Hepatocyte (in vitro differentiated cells): ENCODE results near the gene SLC25A10. TPM values are rescaled to one million over a fixed set of nuclear protein-coding genes. Genes with fewer than 3 reads are reported as not detected.

Experiments used
- DNase-seq: peaks from one replicate; pipeline ENCODE4 v3.0.0-alpha.2; 2016; ENCODE audit warnings: low spot score
- H2AFZ ChIP-seq: fragments of 200-600 bp; sonication (generic); 2 replicates; pipeline ENCODE4 v1.6.0; 2016; ENCODE audit warnings: antibody characterized with exemption, mild to moderate bottlenecking
- H3K27ac ChIP-seq: fragments of 200-600 bp; sonication (generic); 2 replicates; pipeline ENCODE4 v1.5.1; 2016; ENCODE audit warnings: mild to moderate bottlenecking
- H3K27me3 ChIP-seq: fragments of 200-600 bp; sonication (generic); 2 replicates; pipeline ENCODE4 v1.6.1; 2016
- H3K36me3 ChIP-seq: fragments of 200-600 bp; sonication (generic); replicated peaks from 2 replicates; pipeline ENCODE4 v1.5.1; 2016; ENCODE audit warnings: low read depth; ENCODE audit not compliant: insufficient read depth
- H3K4me1 ChIP-seq: fragments of 200-600 bp; sonication (generic); 2 replicates; pipeline ENCODE4 v1.5.1; 2016; ENCODE audit warnings: mild to moderate bottlenecking, moderate library complexity; ENCODE audit not compliant: insufficient read depth
- H3K4me2 ChIP-seq: fragments of 200-600 bp; sonication (generic); 2 replicates; pipeline ENCODE4 v1.6.0; 2016
- H3K4me3 ChIP-seq: fragments of 200-600 bp; sonication (generic); 2 replicates; pipeline ENCODE4 v1.5.1; 2016; ENCODE audit warnings: mild to moderate bottlenecking
- H3K79me2 ChIP-seq: fragments of 200-600 bp; sonication (generic); 2 replicates; pipeline ENCODE4 v1.6.0; 2017; ENCODE audit warnings: mild to moderate bottlenecking
- H3K9me2 ChIP-seq: fragments of 200-600 bp; sonication (generic); replicated peaks from 2 replicates; pipeline ENCODE4 v1.6.0; 2017; ENCODE audit warnings: mild to moderate bottlenecking; ENCODE audit not compliant: insufficient read depth
- H3K9me3 ChIP-seq: fragments of 200-600 bp; sonication (generic); 2 replicates; pipeline ENCODE4 v1.5.1; 2016; ENCODE audit warnings: low read depth, mild to moderate bottlenecking
- H4K20me1 ChIP-seq: fragments of 200-600 bp; sonication (generic); 2 replicates; pipeline ENCODE4 v1.6.0; 2016; ENCODE audit warnings: mild to moderate bottlenecking; ENCODE audit not compliant: insufficient read depth, poor library complexity, severe bottlenecking
- EZH2 ChIP-seq: fragments of 200-600 bp; sonication (generic); IDR thresholded peaks from 2 replicates; pipeline ENCODE4 v1.6.1; 2016; ENCODE audit warnings: antibody characterized with exemption, mild to moderate bottlenecking, borderline replicate concordance
- EZH2phosphoT487 ChIP-seq: fragments of 200-600 bp; sonication (generic); IDR thresholded peaks from one replicate; pipeline ENCODE4 v1.6.1; 2018; ENCODE audit warnings: antibody characterized with exemption, mild to moderate bottlenecking, low read depth, moderate library complexity; ENCODE audit not compliant: unreplicated experiment, severe bottlenecking
- WGBS: methylation state at CpG from one replicate; pipeline ENCODE4 v1.1.6; 2016; ENCODE audit warnings: low lambda C conversion rate; ENCODE audit errors: missing lambda C conversion rate; 5-methylcytosine and 5-hydroxymethylcytosine counted together
- polyA plus RNA-seq: library from polyadenylated mRNA; unstranded; fragments of >200 nt; fragmentation: Nextera tagmentation; extraction: Ambion mirVana; gene quantifications from 2 replicates; pipeline ENCODE4 v1.2.1, GENCODE V29; 2016
- total RNA-seq: library from RNA; depleted of rRNA; stranded (reverse); fragments of >200 nt; gene quantifications from 2 replicates; pipeline ENCODE4 v1.2.3, GENCODE V29; 2014
- TF ChIP-seq, protein P1 (sequence below): fragments of 200-600 bp; sonication (generic); IDR thresholded peaks from 2 replicates; pipeline ENCODE4 v1.5.1; 2016; ENCODE audit warnings: antibody characterized with exemption, mild to moderate bottlenecking; ENCODE audit not compliant: poor library complexity

SLC25A10 gene
- total and polyA plus RNA-seq, 2 experiments from 2014 or later = 31.3 to 53.2 TPM

- no peaks in the 10 kb centered on the region for H4K20me1 ChIP-seq
- H3K27me3 ChIP-seq = no peaks in the 10 kb centered on the region
- peak overlapping the region; percentile 8 for H2AFZ ChIP-seq
- no peaks in the 10 kb centered on the region for H3K36me3 ChIP-seq
- H3K4me2 ChIP-seq = peak overlapping the region; percentile 97
- peaks cover 31% of the 10 kb centered on the region for H3K4me1 ChIP-seq
- H3K4me3 ChIP-seq = no peak overlapping the region
- WGBS = 14% methylated on average over 29 of the region's 29 CpGs
- TF ChIP-seq EZH2phosphoT487 = no peak
- TF ChIP-seq, protein P1, sequence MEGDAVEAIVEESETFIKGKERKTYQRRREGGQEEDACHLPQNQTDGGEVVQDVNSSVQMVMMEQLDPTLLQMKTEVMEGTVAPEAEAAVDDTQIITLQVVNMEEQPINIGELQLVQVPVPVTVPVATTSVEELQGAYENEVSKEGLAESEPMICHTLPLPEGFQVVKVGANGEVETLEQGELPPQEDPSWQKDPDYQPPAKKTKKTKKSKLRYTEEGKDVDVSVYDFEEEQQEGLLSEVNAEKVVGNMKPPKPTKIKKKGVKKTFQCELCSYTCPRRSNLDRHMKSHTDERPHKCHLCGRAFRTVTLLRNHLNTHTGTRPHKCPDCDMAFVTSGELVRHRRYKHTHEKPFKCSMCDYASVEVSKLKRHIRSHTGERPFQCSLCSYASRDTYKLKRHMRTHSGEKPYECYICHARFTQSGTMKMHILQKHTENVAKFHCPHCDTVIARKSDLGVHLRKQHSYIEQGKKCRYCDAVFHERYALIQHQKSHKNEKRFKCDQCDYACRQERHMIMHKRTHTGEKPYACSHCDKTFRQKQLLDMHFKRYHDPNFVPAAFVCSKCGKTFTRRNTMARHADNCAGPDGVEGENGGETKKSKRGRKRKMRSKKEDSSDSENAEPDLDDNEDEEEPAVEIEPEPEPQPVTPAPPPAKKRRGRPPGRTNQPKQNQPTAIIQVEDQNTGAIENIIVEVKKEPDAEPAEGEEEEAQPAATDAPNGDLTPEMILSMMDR = no peak
- TF ChIP-seq EZH2 = no peak
- H3K27ac ChIP-seq = peak overlapping the region; percentile 84
- no peaks in the 10 kb centered on the region for H3K9me3 ChIP-seq
- peak; percentile 41 for DNase-seq
- H3K79me2 ChIP-seq = peaks cover 28% of the 10 kb centered on the region
- H3K9me2 ChIP-seq = no peaks in the 10 kb centered on the region
Observed at GRCh38 chr17:81710514-81711308, 1.4 kb upstream of the SLC25A10 start.

- Histone ChIP-seq H3K9me3 (no peaks in the 10 kb centered on the region), H2AFZ (peak overlapping the region; percentile 66), H3K27ac (peak overlapping the region; percentile 84), H3K4me2 (peak overlapping the region; percentile 97), H3K36me3 (no peaks in the 10 kb centered on the region), H4K20me1 (no peaks in the 10 kb centered on the region), H3K9me2 (no peaks in the 10 kb centered on the region), H3K4me3 (peak overlapping the region; percentile 79), H3K79me2 (peaks cover 28% of the 10 kb centered on the region), H3K4me1 (peaks cover 31% of the 10 kb centered on the region), H3K27me3 (no peaks in the 10 kb centered on the region)
- WGBS = 5% methylated on average over 27 of the region's 41 CpGs
- TF ChIP-seq EZH2phosphoT487 = no peak
- TF ChIP-seq EZH2 = no peak
- TF ChIP-seq, protein P1 = no peak
- DNase-seq = peak; percentile 81
Observed at GRCh38 chr17:81712468-81713003, 452 bp downstream of the SLC25A10 start.

GRCh38 chr17:81713004-81713555 lies 996 bp downstream of the SLC25A10 start:
- Histone ChIP-seq H4K20me1 (no peaks in the 10 kb centered on the region), H3K27me3 (no peaks in the 10 kb centered on the region), H3K9me2 (no peaks in the 10 kb centered on the region), H3K79me2 (peaks cover 28% of the 10 kb centered on the region), H3K36me3 (no peaks in the 10 kb centered on the region), H3K9me3 (no peaks in the 10 kb centered on the region), H3K4me3 (peak overlapping the region; percentile 79), H3K27ac (peak overlapping the region; percentile 84), H3K4me1 (peaks cover 31% of the 10 kb centered on the region), H3K4me2 (peak overlapping the region; percentile 97), H2AFZ (no peak overlapping the region)
- DNase-seq = no peak
- 31% methylated on average over 18 of the region's 18 CpGs for WGBS
- TF ChIP-seq EZH2phosphoT487 (no peak), EZH2 (no peak)
- TF ChIP-seq, protein P1 = no peak
